Caco-2 (cell line): ENCODE measurements around the gene NKAIN4. TPM values are rescaled to one million over a fixed set of nuclear protein-coding genes. Genes with fewer than 3 reads are reported as not detected.

Source experiments
- BruUV-seq: library from RNA; stranded (reverse); fragments of 400-500 nt; replicated peaks from 2 replicates; lab custom pipeline; 2021; lab: Mats Ljungman, UMichigan
- CTCF ChIA-PET: fragments of 300-600 bp; sonication (Branson Sonifier 250); formaldehyde crosslinking; loops from one replicate; lab custom pipeline; 2022; ENCODE audit warnings: antibody characterized with exemption; lab: Charles Lee
- POLR2A ChIA-PET: fragments of 300-600 bp; sonication (Branson Sonifier 250); formaldehyde crosslinking; loops from one replicate; lab custom pipeline; 2022; ENCODE audit warnings: antibody characterized with exemption; lab: Charles Lee
- DNase-seq, 2 experiments: peaks; one replicate each; pipeline versions ENCODE4 v3.0.0 to v3.0.0-alpha.2; 2020 to 2022
- H3K27me3 ChIP-seq: replicated peaks from 2 replicates; pipeline ENCODE4 v1.6.0; 2011; ENCODE audit warnings: low read length; ENCODE audit not compliant: control insufficient read depth, insufficient read depth
- H3K36me3 ChIP-seq: 2 replicates; pipeline ENCODE4 v1.5.1; 2011; ENCODE audit warnings: low read length; ENCODE audit not compliant: control insufficient read depth, insufficient read depth
- H3K4me1 ChIP-seq: fragments of 250-450 bp; sonication (Bioruptor Pico); 2 replicates; pipeline ENCODE4 v1.5.1; 2020; ENCODE audit warnings: mild to moderate bottlenecking
- H3K4me3 ChIP-seq: 2 replicates; pipeline ENCODE4 v1.5.1; 2011; ENCODE audit warnings: low read depth, mild to moderate bottlenecking, control low read depth, low read length
- H3K9me3 ChIP-seq: fragments of 250-450 bp; sonication (Bioruptor Pico); 2 replicates; pipeline ENCODE4 v1.5.1; 2020; ENCODE audit warnings: mild to moderate bottlenecking, moderate library complexity
- H3K27ac Mint-ChIP-seq: one replicate; pipeline ENCODE4 v1.8.0; 2022; ENCODE audit warnings: mixed read lengths; ENCODE audit not compliant: unreplicated experiment
- H3K27me3 Mint-ChIP-seq: one replicate; pipeline ENCODE4 v1.8.0; 2022; ENCODE audit warnings: mixed read lengths; ENCODE audit not compliant: insufficient read depth, unreplicated experiment
- H3K36me3 Mint-ChIP-seq: one replicate; pipeline ENCODE4 v1.8.0; 2022; ENCODE audit warnings: mild to moderate bottlenecking, mixed read lengths; ENCODE audit not compliant: insufficient read depth, unreplicated experiment
- H3K4me1 Mint-ChIP-seq: one replicate; pipeline ENCODE4 v1.8.0; 2022; ENCODE audit warnings: low read depth, mixed read lengths; ENCODE audit not compliant: unreplicated experiment
- H3K4me3 Mint-ChIP-seq: one replicate; pipeline ENCODE4 v1.8.0; 2022; ENCODE audit warnings: mild to moderate bottlenecking, moderate library complexity, mixed read lengths; ENCODE audit not compliant: unreplicated experiment
- H3K9me3 Mint-ChIP-seq: one replicate; pipeline ENCODE4 v1.8.0; 2022; ENCODE audit warnings: mixed read lengths; ENCODE audit not compliant: unreplicated experiment
- CTCF ChIP-seq, 2 experiments: fragments of 200-600 bp in 1 of 2; IDR thresholded peaks; 1 replicate in 1 of 2; 2 replicates in 1 of 2; pipeline versions ENCODE4 v1.5.1 to v1.8.0; 2011 to 2022; ENCODE audit warnings: antibody characterized with exemption in 1 of 2, control low read depth in 1 of 2, inconsistent platforms in 1 of 2, low read depth in 1 of 2, low read length in 1 of 2, mild to moderate bottlenecking in 1 of 2, moderate library complexity in 1 of 2; ENCODE audit not compliant: insufficient read depth in 1 of 2, severe bottlenecking in 1 of 2, unreplicated experiment in 1 of 2
- intact Hi-C: fragments of 100-400 bp; cut with micrococcal nuclease; formaldehyde crosslinking; loops from one replicate; pipeline ENCODE4 v1.10.0; 2022; ENCODE audit not compliant: unreplicated experiment
- total RNA-seq: library from RNA; stranded (reverse); gene quantifications from 2 replicates; pipeline ENCODE4 v1.2.3, GENCODE V29; 2022

Gene NKAIN4
- total RNA-seq, 1 experiment from 2014 or later = 2.7 TPM

- ChIA-PET CTCF (interaction anchor here (0.6 to 2.1 kb wide), 3 partner anchors 11 to 1616 kb away, joined by 3 to 6 read pairs (median 3); no protein-coding TSS in a partner anchor), POLR2A (no interaction called here)
- no TSS peak for BruUV-seq
- no peak for DNase-seq
- H3K27me3 ChIP-seq = no peaks in the 10 kb centered on the region
- Mint-ChIP-seq H3K4me1 (peaks cover 4% of the 10 kb centered on the region), H3K36me3 (no peaks in the 10 kb centered on the region), H3K4me3 (no peak overlapping the region), H3K9me3 (no peaks in the 10 kb centered on the region), H3K27ac (no peak overlapping the region), H3K27me3 (no peaks in the 10 kb centered on the region)
- TF ChIP-seq CTCF (IDR thresholded peaks at IDR 0.05; ENCODE audit: insufficient read depth in 1 of 2, low read depth in 1 of 2, low read length in 1 of 2, severe bottlenecking in 1 of 2, unreplicated experiment in 1 of 2) = no peak
- H3K4me1 ChIP-seq = peaks cover 30% of the 10 kb centered on the region
- intact Hi-C loops = no loop called here
- H3K4me3 ChIP-seq = no peak overlapping the region
- H3K36me3 ChIP-seq = no peaks in the 10 kb centered on the region
- no peaks in the 10 kb centered on the region for H3K9me3 ChIP-seq
Observed at GRCh38 chr20:63243604-63244247, 10.5 kb downstream of the NKAIN4 start.

- no TSS peak for BruUV-seq
Observed at GRCh38 chr20:63242736-63243135, 11.5 kb downstream of the NKAIN4 start.

GRCh38 chr20:63241272-63241671, 13.0 kb downstream of the NKAIN4 start:
- CTCF ChIA-PET = interaction anchor here (2.5 kb wide), 1 partner anchor 18 kb away, joined by 15 read pairs; no protein-coding TSS in a partner anchor
- H3K36me3 ChIP-seq = no peaks in the 10 kb centered on the region
- no TSS peak for BruUV-seq
- intact Hi-C loops = no loop called here
- POLR2A ChIA-PET = interaction anchor here (0.6 kb wide), 1 partner anchor 28 kb away, joined by 3 read pairs; no protein-coding TSS in a partner anchor
- TF ChIP-seq CTCF (IDR thresholded peaks at IDR 0.05; ENCODE audit: insufficient read depth in 1 of 2, low read depth in 1 of 2, low read length in 1 of 2, severe bottlenecking in 1 of 2, unreplicated experiment in 1 of 2) = no peak
- no peak overlapping the region for H3K27ac Mint-ChIP-seq
- H3K4me3 Mint-ChIP-seq = no peak overlapping the region
- H3K4me1 Mint-ChIP-seq = no peaks in the 10 kb centered on the region
- no peak overlapping the region for H3K4me3 ChIP-seq
- no peaks in the 10 kb centered on the region for H3K27me3 Mint-ChIP-seq
- no peaks in the 10 kb centered on the region for H3K27me3 ChIP-seq
- H3K4me1 ChIP-seq = peaks cover 16% of the 10 kb centered on the region
- no peaks in the 10 kb centered on the region for H3K36me3 Mint-ChIP-seq
- H3K9me3 Mint-ChIP-seq = no peaks in the 10 kb centered on the region
- no peaks in the 10 kb centered on the region for H3K9me3 ChIP-seq
- no peak for DNase-seq

More at GRCh38 chr20:63242736-63243135, 11.5 kb downstream of the NKAIN4 start:
- ChIA-PET CTCF (interaction anchor here (0.6 to 2.5 kb wide), 3 partner anchors 12 to 1615 kb away, joined by 3 to 15 read pairs (median 6); no protein-coding TSS in a partner anchor), POLR2A (no interaction called here)
- no peak overlapping the region for H3K4me3 Mint-ChIP-seq
- H3K27me3 Mint-ChIP-seq = no peaks in the 10 kb centered on the region
- Histone ChIP-seq H3K36me3 (no peaks in the 10 kb centered on the region), H3K4me3 (no peak overlapping the region), H3K9me3 (no peaks in the 10 kb centered on the region), H3K4me1 (peaks cover 20% of the 10 kb centered on the region), H3K27me3 (no peaks in the 10 kb centered on the region)
- TF ChIP-seq CTCF (IDR thresholded peaks at IDR 0.05; ENCODE audit: insufficient read depth in 1 of 2, low read depth in 1 of 2, low read length in 1 of 2, severe bottlenecking in 1 of 2, unreplicated experiment in 1 of 2) = no peak
- H3K4me1 Mint-ChIP-seq = no peaks in the 10 kb centered on the region
- DNase-seq = no peak
- intact Hi-C loops = no loop called here
- H3K36me3 Mint-ChIP-seq = no peaks in the 10 kb centered on the region
- H3K9me3 Mint-ChIP-seq = no peaks in the 10 kb centered on the region
- H3K27ac Mint-ChIP-seq = no peak overlapping the region
